Measurements from ENCODE around the gene SRSF10.

DNA sequence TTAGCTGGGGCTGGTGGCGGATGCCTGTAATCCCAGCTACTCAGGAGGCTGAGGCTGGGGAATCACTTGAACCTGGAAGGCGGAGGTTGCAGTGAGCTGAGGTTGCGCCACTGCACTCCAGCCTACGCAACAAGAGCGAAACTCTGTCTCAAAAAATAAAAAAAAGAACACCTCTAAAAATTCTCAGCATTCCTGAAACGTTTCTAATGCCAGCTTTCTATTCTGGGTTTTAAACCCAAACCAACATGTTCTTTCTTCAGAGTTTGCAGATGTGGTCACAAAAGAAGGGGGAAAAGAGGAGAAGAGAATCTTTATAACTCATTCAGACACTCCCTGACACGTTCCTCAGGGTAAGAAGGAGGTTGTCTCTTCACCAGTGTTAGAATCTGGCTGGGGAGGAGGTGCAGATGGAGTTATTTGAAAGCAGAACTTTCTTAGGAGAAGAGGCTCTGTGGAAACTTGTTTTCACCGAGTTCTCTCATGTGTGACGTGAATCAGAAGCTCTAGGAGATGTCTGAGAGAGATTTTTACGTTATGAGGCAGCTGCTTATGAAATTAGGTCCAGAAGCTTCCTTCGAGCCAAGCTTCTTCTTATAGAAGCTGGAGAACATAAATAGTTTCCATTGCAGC lies 49.2 kb downstream of the SRSF10 start:
- TF ChIP-seq, protein P1, sequence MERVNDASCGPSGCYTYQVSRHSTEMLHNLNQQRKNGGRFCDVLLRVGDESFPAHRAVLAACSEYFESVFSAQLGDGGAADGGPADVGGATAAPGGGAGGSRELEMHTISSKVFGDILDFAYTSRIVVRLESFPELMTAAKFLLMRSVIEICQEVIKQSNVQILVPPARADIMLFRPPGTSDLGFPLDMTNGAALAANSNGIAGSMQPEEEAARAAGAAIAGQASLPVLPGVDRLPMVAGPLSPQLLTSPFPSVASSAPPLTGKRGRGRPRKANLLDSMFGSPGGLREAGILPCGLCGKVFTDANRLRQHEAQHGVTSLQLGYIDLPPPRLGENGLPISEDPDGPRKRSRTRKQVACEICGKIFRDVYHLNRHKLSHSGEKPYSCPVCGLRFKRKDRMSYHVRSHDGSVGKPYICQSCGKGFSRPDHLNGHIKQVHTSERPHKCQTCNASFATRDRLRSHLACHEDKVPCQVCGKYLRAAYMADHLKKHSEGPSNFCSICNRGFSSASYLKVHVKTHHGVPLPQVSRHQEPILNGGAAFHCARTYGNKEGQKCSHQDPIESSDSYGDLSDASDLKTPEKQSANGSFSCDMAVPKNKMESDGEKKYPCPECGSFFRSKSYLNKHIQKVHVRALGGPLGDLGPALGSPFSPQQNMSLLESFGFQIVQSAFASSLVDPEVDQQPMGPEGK (CRISPR knock-in tag; IDR thresholded peaks at IDR 0.05; ENCODE audit: borderline replicate concordance) = no peak
- no peak for TF ChIP-seq SNAI2 (CRISPR knock-in tag; IDR thresholded peaks at IDR 0.05)
